NCI-H1694 treated with DMSO at 0.1 percent for 48 hours (cell line): ENCODE data around the gene CPNE6.
A peak's percentile ranks its signal among the peaks of the same experiment; 100 is the strongest.

Experiments
- DNase-seq: peaks from one replicate; lab custom pipeline; 2025; lab: John Stamatoyannopoulos, UW

The CPNE6 gene

DNA sequence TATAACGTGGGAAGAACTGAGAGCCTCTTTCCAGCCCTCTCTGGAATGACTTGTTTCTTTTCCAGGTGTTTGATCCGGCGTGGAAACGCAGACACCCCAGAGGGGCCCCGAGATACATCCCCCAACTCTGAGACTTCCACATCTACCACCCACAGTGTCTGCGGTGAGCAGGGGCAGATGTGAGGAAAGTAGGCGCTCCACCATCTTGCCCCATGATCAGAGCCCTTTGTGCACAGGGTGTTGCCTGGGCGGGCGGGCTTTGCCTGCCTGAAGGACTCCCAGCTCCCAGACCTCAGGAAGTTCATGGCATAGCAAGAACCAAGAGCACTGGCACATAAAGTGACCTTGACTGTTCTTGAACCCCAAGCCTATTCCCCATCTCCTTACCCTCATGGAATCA lies 16.7 kb upstream of the CPNE6 start:
- no peak for DNase-seq

DNA sequence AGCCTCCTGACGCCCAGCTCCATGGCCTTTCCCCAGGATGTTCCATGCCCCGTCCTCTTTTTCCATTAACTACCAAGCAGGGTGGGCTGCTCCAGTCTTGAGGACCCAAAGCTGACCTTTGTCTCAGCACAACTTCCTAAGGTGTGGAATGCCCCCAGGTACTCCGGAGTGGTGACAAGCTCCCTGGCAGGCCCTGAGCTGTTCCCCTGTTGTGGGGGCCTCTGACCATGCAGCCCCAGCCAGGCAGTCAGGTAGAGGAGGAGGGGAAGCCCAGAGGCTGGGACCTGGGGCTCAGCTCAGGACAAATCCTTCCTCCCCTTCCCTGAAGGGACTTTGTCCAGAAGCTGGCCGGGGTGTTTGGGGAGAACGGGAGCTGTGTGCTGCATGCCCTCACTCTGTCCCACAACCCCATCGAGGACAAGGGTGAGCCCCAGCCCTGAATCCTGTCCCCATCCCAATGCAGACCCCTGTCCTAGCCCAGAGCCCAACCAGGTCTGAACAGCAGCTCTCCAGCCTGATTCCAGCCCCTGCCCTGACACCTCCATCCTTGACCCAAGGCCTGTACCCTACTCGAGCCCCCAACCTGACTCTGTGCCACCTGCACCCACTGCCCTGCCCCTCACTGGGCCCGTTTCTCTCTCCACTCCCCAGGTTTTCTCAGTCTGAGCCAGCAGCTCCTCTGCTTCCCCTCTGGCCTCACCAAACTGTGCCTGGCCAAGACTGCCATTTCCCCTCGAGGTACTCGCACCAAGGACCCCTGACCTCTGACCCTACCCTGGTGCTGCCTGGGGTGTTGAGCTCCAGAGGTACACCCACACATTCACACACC lies 15.2 kb upstream of the CPNE6 start:
- DNase-seq: no peak

DNA sequence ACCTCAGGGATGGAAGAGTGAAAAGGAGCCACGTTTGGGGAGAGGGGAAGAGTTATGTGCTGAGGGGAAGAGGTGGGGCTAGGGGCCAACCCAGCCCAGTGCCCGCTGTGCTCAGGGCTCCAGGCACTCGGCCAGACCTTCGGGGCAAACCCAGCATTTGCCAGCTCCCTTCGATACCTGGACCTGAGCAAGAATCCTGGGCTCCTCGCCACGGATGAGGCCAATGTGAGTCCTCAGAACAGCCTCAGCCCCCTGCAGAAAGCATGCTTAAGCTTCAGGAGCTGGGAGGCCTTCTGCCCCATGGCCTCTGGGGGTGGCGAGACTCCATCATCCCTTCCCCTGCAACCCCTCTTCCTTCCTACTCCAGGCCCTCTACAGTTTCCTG lies 14.6 kb upstream of the CPNE6 start:
- DNase-seq: no peak

DNA sequence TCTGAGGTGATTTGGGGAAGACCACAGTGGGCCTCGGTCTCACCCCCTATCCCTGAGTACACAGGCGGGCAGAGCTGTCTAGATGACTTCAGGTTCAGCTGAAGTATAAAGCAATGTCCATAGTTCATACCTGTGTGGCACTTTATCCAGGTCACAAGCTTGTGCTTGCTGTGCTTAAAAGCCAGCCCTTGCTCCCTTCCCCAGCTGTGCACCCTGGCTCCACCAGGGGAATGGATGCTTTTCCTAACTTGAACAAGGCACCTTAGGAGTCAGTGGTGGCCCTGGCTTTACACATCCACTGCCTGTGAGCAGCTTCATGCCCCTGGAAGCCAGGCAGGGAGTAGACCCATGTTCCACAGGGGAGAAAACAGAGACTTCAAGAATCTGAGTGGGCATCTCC lies 14.1 kb upstream of the CPNE6 start:
- no peak for DNase-seq

DNA sequence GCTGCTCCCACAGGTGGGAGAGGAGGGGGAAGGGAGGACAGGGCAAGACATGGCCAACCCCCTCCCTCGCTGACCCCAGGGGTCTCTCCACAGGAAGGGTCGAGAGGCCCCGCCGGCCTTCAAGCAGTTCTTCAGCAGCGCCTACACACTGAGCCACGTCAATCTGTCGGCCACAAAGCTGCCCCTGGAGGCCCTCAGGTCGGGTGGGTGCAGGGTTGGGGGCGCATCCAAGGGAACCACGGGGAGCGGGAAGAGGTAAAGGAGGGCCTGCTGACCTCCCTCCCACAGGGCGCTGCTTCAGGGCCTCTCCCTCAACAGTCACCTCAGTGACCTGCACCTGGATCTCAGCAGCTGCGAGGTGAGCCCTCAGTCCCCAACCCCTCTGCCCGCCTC lies 13.5 kb upstream of the CPNE6 start:
- no peak for DNase-seq

- DNase-seq: peak; percentile 76
Measured at GRCh38 chr14:24058260-24058950, 13.0 kb upstream of the CPNE6 start.

DNA sequence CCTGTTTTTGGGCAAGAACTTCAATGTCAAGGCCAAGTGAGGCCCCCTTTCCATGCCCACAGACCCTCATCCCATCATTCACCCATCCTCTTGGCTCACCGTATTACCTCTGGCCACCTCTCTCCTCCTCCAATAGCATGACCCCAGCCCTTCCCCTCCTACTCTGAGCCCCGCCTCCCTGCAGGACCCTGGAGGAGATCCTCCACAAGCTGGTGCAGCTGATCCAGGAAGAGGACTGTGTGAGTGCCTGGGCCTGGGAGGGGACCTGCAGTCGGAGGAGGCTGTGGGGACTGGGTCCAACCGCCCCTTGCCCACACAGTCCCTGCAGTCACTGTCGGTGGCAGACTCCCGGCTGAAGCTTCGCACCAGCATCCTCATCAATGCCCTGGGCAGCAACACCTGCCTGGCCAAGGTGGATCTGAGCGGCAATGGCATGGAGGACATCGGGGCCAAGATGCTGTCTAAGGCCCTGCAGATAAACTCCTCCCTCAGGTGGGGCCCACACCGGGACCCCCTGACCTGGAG lies 12.3 kb upstream of the CPNE6 start:
- no peak for DNase-seq

DNA sequence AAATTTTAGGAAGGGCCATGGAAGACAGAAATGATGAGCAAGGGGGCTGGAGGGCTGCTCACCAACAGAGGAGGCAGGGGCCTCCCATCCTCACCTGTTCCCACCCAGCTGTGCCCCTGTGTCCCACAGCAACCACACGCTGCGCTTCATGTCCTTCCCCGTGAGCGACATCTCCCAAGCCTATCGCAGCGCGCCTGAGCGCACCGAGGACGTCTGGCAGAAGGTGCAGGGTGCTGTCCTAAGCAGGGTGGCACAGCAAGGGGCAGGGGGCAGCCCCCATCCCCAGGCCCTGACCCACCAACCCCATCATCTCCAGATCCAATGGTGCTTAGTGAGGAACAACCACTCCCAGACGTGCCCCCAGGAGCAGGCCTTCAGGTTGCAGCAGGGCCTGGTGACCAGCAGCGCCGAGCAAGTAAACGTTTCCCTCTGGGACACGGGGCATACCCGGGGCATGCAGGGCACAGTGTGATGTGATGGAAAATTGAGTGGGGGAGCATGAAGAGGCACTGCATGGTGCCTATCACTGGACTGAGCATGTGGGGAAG lies 11.4 kb upstream of the CPNE6 start:
- no peak for DNase-seq

DNA sequence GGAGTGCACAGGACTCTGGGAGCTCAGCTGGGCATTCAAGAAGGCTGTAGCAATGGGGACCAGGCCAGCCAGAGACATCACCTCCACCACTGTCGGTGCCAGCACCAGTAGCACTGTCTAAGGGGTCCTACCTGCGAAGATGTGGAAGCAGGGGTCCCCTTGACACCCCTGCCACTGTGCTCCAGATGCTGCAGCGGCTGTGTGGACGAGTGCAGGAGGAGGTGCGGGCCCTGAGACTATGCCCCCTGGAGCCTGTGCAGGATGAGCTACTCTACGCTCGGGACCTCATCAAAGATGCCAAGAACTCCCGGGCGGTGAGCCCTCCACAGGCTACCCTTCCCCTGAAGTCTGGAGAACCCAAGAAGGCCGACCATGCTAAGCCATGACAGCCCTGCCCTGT lies 10.9 kb upstream of the CPNE6 start:
- no peak for DNase-seq

DNA sequence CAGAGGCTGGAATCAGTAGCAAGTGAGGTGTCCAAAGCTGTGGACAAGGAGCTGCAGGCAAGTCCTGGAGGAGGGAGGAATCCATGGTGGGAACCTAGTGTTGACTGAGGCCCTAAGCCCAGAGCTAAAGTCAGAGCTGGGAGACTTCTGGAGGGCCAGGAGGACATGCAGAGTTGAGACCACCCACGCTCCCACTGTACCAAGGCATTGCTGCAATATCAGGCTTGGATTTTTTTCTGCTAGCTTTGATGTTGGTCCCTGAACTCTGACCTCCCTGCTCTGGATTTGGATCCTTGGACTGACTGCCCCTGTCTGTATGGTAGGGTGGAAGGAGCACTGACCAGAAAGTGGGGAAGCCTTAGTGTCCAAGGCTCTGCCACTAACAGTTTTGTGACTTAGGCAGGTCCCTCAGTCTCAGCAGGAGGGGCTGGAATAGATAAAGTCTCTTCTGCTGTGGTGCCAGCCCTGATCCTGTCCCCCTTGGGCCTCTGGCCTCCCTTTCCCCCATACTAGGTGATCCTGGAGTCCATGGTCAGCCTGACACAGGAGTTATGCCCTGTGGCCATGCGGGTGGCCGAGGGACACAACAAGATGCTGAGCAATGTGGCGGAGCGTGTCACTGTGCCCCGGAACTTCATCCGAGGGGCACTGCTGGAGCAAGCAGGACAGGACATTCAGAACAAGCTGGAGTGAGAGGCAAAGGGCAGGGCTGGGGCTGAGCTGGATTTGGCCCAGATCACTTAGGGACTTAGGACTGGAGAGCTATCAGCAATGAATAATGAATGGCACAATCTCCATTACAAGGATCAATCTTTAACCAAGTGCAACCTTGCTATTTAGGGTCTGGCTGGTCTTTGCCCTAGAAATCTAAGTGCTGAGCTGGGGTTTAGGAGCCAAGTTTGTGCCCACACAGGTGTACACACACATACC lies 10.1 kb upstream of the CPNE6 start:
- no peak for DNase-seq

- DNase-seq: no peak
Measured at GRCh38 chr14:24062216-24062980, 9.0 kb upstream of the CPNE6 start.

- no peak for DNase-seq
Measured at GRCh38 chr14:24063263-24063836, 8.0 kb upstream of the CPNE6 start.

GRCh38 chr14:24064091-24064795 lies 7.1 kb upstream of the CPNE6 start:
- DNase-seq: no peak

GRCh38 chr14:24064856-24065255 lies 6.5 kb upstream of the CPNE6 start:
- DNase-seq: no peak

- DNase-seq: no peak
Measured at GRCh38 chr14:24065408-24065807, 6.0 kb upstream of the CPNE6 start.

GRCh38 chr14:24066496-24067132 lies 4.7 kb upstream of the CPNE6 start:
- DNase-seq: no peak

DNA sequence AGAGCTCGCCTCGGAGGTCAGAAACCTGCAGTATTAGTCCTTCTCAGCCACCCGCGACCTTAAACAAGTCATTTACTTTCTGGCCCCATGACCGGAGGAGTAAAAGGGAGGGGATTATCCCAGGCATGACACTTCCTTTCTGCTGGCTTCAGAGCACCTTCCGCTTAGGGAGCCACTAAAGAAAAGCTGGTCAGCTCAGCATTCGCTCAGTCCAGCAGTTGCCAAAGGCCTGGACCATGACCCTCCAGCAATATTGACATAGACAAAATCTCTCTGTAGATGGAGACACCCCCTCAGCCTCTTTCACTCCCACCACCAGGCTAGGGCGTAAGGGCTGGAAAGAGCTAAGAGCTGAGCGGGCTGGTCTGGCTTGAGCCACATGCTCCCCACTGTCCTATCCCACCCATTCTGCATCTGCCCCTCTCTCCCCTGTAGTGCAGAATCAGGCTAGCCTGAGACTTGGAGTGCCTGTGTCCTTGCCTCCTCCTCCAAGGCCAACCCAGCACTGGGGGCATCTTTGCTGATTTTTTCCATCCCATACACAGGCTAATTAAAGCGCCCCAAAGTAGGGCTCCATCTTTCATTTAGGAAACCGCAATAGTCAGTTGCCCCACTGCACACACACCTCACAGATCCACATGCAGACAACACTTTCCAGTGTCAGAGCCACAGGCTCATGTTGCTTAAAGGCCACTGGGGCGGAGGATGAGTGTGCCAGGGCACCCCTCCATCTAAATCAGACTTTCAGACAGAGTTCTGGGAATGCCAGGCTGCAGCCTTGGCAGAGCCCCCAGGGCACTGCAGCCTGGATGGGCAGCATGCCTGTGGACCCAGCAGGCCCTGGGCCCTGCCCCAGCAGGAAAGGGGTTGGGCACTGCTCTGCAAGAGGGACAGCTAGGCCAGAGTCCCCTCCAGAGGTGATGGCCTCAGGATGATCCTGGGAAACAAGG lies 4.0 kb upstream of the CPNE6 start:
- no peak for DNase-seq

- DNase-seq: no peak
Measured at GRCh38 chr14:24068711-24069410, 2.5 kb upstream of the CPNE6 start.
